Measurements from ENCODE around the gene ARPP21.

GRCh38 chr3:35646081-35646480 lies 6.8 kb downstream of the ARPP21 start:
- TF ChIP-seq CTCF (IDR thresholded peaks at IDR 0.05; ENCODE audit: poor library complexity, severe bottlenecking) (no peak), MXI1 (conservative IDR thresholded peaks at IDR 0.05; ENCODE audit: poor library complexity, severe bottlenecking) (no peak), REST (IDR thresholded peaks at IDR 0.05; ENCODE audit: borderline replicate concordance) (no peak)

Measured in neural cell (in vitro differentiated cells).